ENCODE results near the gene PNPLA5.

PNPLA5 gene

GRCh38 chr22:43852573-43853327 is 39.1 kb downstream of the PNPLA5 start:
- no peak for DNase-seq

- DNase-seq: no peak
These were observed 39.9 kb downstream of the PNPLA5 start for GRCh38 chr22:43851979-43852307.

- no peak for DNase-seq
These were observed 40.5 kb downstream of the PNPLA5 start for GRCh38 chr22:43851058-43851978.

GRCh38 chr22:43850529-43850928 is 41.3 kb downstream of the PNPLA5 start:
- no peak for DNase-seq

- no peak for DNase-seq
These were observed 42.1 kb downstream of the PNPLA5 start for GRCh38 chr22:43849731-43850130.

- no peak for DNase-seq
These were observed 43.2 kb downstream of the PNPLA5 start for GRCh38 chr22:43848366-43849171.

DNA sequence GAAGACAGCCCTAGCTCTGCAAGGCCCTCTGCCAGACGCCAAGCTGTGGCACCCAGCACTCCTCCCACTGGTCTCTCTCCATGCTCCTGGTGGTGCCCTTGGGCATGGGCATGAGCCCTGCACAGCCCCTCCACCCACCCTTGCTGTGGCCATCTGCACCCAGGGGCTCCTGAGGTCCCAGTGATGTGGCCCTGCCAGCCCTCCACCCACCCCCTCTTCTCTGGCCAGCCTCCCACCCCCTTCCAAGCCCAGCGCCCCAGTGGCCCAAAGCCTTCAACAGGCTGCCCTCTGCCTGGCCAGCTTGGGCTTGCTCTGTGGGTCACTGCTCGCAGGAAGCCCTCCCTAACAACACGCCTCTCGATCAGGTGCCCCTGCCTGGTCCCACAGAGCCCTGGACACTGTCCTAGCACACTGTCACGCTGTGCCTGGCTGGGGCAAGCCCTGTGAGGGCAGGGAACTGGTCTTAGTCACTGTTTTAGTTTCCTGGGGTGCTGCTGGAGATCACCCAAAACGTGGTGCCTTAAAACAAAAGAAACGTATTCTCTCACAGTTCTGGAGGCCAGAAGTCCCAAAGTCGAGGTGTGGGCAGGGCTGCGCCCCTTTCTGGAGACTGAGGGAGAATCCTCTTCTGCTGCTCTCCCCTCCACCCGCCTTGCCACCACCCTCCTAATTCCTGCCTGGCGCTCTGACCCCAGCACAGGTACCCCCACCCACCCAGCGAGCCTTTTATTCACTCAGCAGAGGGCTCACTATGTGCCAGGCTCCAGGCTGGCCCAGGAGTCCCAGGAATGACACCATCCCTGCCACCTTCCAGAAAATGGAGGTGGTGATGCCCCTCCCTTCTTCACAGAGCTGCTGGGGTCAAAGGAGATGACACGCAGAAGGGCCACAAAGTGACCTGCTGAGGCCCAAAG is 44.2 kb downstream of the PNPLA5 start:
- DNase-seq: no peak

- no peak for DNase-seq
These were observed 44.8 kb downstream of the PNPLA5 start for GRCh38 chr22:43846966-43847365.

GRCh38 chr22:43845981-43846380 is 45.8 kb downstream of the PNPLA5 start:
- no peak for DNase-seq

DNA sequence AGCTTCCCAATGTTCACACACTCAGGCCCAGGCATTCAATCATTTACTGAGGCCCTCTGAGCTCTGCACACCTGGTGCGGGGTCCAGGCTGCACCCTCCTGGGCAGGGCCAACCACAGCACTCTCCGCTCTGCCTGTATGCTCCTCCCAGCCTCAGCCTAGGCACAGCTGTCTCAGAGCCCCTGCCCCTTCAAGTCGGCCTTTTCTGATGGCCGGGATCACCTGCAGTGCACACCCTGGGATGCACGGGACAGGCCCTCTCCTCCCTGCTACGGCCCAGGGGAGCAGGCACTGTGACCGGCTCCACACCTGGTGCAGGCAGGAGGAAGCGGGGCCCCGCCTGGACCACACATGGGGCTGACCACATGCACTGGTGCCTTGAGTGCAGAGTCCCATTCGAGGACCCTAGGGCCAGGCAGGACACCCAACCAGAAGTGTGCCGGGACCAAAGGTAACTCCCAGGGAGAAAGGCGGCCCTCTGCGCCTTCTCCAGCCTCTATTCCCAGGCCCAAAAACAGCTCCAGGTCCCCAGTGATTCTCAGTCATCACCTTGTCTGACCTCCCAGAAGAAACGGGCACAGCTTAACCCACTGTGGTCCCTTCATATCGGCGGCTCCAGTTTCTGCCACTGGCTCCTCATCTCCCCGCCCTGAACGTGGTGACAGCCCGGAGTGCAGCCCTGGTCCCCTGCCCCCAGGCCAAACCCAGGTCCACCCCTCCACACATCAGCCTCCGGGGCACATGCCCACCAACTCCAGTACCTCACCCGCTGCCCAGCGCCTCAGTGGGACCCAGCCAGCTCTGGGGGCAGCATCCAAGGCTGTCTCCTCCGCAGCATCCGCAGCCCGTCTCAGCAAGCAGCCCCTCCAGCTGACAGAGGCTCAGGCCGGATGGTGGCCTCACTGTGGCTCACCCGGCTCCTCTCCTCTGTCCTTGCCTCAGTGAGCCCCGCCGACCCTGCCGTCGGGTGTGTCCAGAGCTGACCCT is 47.0 kb downstream of the PNPLA5 start:
- DNase-seq: no peak

GRCh38 chr22:43843783-43844530 is 47.9 kb downstream of the PNPLA5 start:
- DNase-seq: no peak

DNA sequence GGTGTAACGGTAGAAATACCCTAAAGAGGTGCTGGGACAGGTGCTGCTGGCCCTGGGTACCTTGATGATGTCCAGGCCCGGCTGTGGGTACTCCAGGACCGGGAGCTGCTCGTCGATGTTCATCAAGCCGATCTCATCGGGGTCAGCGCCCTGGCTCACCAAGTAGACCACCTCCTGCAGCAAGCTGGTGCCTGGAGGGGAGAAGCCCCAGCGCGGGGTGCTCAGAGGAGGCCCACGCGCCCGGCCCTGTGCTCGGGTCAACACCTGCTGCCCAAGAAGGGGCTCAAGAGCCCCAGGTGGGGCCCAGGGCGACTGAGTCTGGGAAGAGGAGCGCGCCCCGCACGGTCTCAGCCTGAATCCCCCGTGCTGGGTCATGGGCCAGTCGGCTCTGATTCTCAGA is 50.1 kb downstream of the PNPLA5 start:
- DNase-seq: no peak

DNA sequence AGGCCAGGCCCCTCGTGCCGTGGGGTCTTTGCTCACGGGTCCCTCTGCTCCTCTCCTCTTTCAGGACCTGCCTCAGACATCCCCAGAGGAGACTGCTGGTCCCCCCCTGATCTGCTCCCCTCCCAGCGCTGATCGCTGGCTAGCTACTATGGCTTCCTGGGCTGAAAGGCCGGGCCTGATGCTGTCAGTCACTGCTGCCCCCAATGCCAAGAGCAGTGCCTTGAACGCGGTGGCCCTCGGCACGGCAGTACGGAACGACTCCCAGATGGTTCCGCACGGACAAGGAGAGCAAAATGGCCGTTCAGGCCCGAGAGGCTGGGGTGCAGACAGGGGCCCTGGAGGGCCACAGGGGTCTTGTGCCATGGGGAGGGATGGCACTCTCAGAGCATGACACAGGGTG is 51.0 kb downstream of the PNPLA5 start:
- DNase-seq: no peak

DNA sequence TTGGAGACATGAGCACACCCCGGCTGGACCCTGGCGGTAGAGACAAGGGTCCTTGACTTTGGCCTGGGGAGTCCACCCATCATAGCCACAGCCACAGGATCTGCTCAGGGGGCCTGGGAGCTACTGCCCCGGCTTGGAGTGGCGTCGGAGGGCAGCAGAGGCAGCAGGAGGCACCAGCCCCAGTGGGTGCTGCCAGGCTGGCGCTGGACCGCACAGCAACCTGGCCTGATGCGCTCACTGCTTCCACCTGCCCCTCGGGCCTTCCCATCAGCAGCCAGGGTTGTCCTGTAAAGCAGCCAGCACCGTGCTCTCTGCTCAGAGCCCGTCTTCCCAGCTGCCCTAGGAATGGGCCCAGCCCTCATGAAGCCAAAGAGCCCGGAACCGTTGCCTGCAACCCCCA is 51.4 kb downstream of the PNPLA5 start:
- DNase-seq: no peak

GRCh38 chr22:43839781-43840180 is 52.0 kb downstream of the PNPLA5 start:
- DNase-seq: no peak

DNA sequence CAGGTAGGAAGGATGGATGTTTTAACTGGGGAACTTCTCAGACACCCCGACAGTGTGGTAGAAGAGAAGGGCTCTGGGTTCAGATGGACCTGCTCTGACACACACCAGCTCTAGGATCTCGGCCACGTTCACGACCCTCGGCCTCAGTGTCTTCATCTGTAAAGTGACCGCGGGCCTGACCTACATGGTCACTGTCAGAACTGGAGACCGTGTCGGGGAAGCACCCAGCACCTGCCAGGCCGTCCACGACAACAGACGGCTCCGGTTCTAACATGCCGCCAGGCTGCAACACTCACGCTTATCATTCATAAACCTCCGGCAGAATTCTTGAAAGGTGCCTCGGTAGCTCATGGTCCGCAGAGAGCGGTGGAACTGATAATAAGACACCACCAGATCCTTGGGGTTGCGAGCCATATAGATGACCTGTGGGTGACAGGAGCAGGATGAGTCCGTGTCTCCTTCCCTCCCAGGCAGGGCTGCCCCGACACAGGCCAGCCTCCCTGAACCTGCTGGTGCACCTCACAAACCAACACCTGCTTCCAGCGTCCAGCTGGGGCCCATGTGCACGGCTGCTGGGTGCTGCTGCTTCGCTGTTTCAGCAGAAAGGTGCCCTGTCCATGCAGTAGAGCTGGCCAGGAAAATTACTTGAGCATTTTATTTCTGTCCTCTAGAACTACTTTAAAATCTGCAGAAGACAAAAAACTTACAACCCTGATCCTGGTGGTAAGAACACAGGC is 53.1 kb downstream of the PNPLA5 start:
- DNase-seq: no peak

- no peak for DNase-seq
These were observed 53.7 kb downstream of the PNPLA5 start for GRCh38 chr22:43838161-43838560.

DNA sequence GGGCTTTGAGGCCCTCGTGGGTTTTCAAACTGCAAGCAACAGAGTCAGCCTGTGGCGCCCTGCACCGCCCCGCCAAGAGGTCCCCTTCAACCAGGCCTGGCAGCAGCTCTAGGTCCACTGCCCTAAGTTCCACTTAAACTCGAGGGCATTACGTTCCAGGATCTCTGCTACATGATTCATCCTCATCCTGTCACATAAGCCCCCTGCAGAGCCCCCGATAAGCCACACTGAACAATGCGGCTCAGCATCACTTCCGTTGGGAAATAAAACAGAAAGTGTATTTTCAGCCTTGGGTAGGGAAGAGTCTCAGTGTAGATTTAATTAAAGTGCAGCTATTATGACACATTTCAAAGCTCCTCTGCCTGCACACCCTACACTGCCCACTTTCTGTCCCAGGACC is 54.1 kb downstream of the PNPLA5 start:
- DNase-seq: no peak

DNA sequence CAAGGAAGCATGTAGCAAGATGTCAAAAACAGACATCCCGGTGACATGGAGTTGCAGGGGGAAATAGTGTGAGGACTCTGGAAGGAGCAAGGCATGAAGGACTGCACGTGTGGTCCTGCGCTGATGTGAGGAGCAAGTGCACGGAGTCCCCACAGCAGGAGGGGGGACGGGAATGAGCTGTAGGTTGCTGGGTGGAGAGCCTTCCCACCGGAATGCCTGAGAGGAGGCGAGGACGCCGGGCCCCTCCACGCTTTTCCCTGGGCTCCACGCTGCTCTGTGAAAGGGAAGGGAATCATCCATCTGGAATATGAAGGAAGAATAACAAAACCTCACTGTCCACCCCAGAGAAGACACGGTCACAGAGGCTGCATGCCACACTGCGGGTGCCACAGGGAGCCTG is 56.1 kb downstream of the PNPLA5 start:
- DNase-seq: no peak

DNA sequence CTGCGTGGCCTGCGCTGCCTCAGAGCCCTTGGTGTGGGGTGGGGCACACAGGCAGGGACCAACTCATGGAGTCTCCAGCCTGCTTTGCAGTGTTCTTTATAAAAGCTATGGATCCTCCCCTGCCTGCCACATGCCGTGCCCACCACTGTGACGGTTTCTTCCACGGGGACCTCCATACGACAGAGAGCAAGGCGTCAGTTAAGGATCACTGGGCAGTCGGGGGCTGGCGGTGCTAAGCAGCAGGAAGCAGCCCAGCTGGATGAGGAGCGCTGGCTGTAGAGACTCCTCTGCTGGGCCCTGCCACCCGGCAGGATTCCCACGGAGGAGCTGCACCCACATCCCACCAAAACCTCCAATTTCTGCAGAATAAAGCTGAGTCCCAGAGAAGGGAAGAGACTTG is 56.6 kb downstream of the PNPLA5 start:
- no peak for DNase-seq

Data from CD4-positive, alpha-beta T cell treated with Interleukin-4 for 1 hour (primary cell).